ENCODE results near the gene UBE2L3. TPM values are rescaled to one million over a fixed set of nuclear protein-coding genes. Genes with fewer than 3 reads are reported as not detected.

UBE2L3 gene
- total and polyA plus RNA-seq, 2 experiments from 2014 or later: 86.3 to 136 TPM

GRCh38 chr22:21641789-21642583 lies 74.5 kb downstream of the UBE2L3 start, which contains the start of gene SDF2L1 (continued):
- TF ChIP-seq, protein P1, sequence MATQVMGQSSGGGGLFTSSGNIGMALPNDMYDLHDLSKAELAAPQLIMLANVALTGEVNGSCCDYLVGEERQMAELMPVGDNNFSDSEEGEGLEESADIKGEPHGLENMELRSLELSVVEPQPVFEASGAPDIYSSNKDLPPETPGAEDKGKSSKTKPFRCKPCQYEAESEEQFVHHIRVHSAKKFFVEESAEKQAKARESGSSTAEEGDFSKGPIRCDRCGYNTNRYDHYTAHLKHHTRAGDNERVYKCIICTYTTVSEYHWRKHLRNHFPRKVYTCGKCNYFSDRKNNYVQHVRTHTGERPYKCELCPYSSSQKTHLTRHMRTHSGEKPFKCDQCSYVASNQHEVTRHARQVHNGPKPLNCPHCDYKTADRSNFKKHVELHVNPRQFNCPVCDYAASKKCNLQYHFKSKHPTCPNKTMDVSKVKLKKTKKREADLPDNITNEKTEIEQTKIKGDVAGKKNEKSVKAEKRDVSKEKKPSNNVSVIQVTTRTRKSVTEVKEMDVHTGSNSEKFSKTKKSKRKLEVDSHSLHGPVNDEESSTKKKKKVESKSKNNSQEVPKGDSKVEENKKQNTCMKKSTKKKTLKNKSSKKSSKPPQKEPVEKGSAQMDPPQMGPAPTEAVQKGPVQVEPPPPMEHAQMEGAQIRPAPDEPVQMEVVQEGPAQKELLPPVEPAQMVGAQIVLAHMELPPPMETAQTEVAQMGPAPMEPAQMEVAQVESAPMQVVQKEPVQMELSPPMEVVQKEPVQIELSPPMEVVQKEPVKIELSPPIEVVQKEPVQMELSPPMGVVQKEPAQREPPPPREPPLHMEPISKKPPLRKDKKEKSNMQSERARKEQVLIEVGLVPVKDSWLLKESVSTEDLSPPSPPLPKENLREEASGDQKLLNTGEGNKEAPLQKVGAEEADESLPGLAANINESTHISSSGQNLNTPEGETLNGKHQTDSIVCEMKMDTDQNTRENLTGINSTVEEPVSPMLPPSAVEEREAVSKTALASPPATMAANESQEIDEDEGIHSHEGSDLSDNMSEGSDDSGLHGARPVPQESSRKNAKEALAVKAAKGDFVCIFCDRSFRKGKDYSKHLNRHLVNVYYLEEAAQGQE (IDR thresholded peaks at IDR 0.05; ENCODE audit: unreplicated experiment): no peak
- no peak for TF ChIP-seq JUNB (IDR thresholded peaks at IDR 0.05; ENCODE audit: unreplicated experiment)

- peaks cover 5% of the 10 kb centered on the region; the same call in 1 of the 2 replicates for H4K20me1 ChIP-seq (replicated peaks; ENCODE audit: insufficient read depth)
- peaks cover 21% of the 10 kb centered on the region for H3K36me3 Mint-ChIP-seq (ENCODE audit: low read depth)
- DNase-seq (ENCODE audit: low spot score) (peak; percentile 94), ATAC-seq (peak; percentile 43)
- H3K27ac Mint-ChIP-seq: no peak overlapping the region
- TF ChIP-seq ZNF114 (CRISPR knock-in tag; IDR thresholded peaks at IDR 0.05) (no peak), EZH2phosphoT487 (IDR thresholded peaks at IDR 0.05; ENCODE audit: unreplicated experiment) (no peak), EZH2 (IDR thresholded peaks at IDR 0.05; ENCODE audit: low read depth, unreplicated experiment) (no peak), JUNB (IDR thresholded peaks at IDR 0.05; ENCODE audit: unreplicated experiment) (no peak), NANOG (IDR thresholded peaks at IDR 0.05; ENCODE audit: borderline replicate concordance) (no peak), ZNF331 (CRISPR knock-in tag; IDR thresholded peaks at IDR 0.05; ENCODE audit: low read depth) (peak; percentile 12; the same call in 1 of the 2 replicates)
- TF ChIP-seq, protein P2, sequence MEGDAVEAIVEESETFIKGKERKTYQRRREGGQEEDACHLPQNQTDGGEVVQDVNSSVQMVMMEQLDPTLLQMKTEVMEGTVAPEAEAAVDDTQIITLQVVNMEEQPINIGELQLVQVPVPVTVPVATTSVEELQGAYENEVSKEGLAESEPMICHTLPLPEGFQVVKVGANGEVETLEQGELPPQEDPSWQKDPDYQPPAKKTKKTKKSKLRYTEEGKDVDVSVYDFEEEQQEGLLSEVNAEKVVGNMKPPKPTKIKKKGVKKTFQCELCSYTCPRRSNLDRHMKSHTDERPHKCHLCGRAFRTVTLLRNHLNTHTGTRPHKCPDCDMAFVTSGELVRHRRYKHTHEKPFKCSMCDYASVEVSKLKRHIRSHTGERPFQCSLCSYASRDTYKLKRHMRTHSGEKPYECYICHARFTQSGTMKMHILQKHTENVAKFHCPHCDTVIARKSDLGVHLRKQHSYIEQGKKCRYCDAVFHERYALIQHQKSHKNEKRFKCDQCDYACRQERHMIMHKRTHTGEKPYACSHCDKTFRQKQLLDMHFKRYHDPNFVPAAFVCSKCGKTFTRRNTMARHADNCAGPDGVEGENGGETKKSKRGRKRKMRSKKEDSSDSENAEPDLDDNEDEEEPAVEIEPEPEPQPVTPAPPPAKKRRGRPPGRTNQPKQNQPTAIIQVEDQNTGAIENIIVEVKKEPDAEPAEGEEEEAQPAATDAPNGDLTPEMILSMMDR (conservative IDR thresholded peaks at IDR 0.05; ENCODE audit: low read depth in 2 of 2): peak; percentile 67 to 68
- TF ChIP-seq, protein P1 (IDR thresholded peaks at IDR 0.05; ENCODE audit: unreplicated experiment): no peak
- no peaks in the 10 kb centered on the region for H3K79me2 ChIP-seq (replicated peaks; ENCODE audit: insufficient read depth)
- no peaks in the 10 kb centered on the region for H3K36me3 ChIP-seq (ENCODE audit: insufficient read depth)
- peaks cover 17% of the 10 kb centered on the region for H3K4me1 Mint-ChIP-seq
- peaks cover 15% of the 10 kb centered on the region for H3F3A ChIP-seq (replicated peaks; ENCODE audit: low read depth)
- peaks cover 8% of the 10 kb centered on the region for H3K27me3 ChIP-seq (ENCODE audit: insufficient read depth)
- peak overlapping the region; percentile 80 for H2AFZ ChIP-seq
- peaks cover 17% of the 10 kb centered on the region for H3K27me3 Mint-ChIP-seq (ENCODE audit: insufficient read depth, low read depth, poor library complexity)
- peak overlapping the region; percentile 90 for H3K4me3 ChIP-seq
- peak overlapping the region; percentile 89 for H3K4me2 ChIP-seq
- H3K27ac ChIP-seq (ENCODE audit: low read depth): no peak overlapping the region
- H3K9me3 Mint-ChIP-seq: no peaks in the 10 kb centered on the region
- H3K4me1 ChIP-seq (ENCODE audit: insufficient read depth): peaks cover 7% of the 10 kb centered on the region; the same call in 1 of the 2 replicates
- no peaks in the 10 kb centered on the region for H3K9me2 ChIP-seq (ENCODE audit: insufficient read depth)
- peak overlapping the region; percentile 84 for H3K4me3 Mint-ChIP-seq
Observed at GRCh38 chr22:21642584-21643448, 75.3 kb downstream of the UBE2L3 start.
